Tongue (tissue), 1 donor: ENCODE results near the gene WNK2. TPM values are rescaled to one million over a fixed set of nuclear protein-coding genes. Genes with fewer than 3 reads are reported as not detected.

Experiments
- total RNA-seq: library from RNA; depleted of rRNA; stranded (reverse); fragments of >200 nt; gene quantifications from one replicate; pipeline ENCODE4 v1.2.3, GENCODE V29; 2014

WNK2 gene
- total RNA-seq, 1 donor from 2014 or later, result 31.2 TPM

Other genes with a start within 250 kb of the WNK2 start
- gene FGD3, start 236.6 kb upstream of the WNK2 start, total RNA-seq, result 7.1 TPM
- gene SUSD3, start 125.4 kb upstream of the WNK2 start, total RNA-seq, result 3.7 TPM
- 41.6 TPM for gene CARD19, start 87.9 kb upstream of the WNK2 start, total RNA-seq
- 17.7 TPM for gene NINJ1, start 49.9 kb upstream of the WNK2 start, total RNA-seq